SK-N-MC (cell line): ENCODE results near the gene BICDL2.

Source experiments
- EZH2 ChIP-seq: fragments of 200-600 bp; sonication (generic); IDR thresholded peaks from one replicate; pipeline ENCODE4 v1.6.1; 2017; ENCODE audit warnings: antibody characterized with exemption
- FOXP2 ChIP-seq: optimal IDR thresholded peaks from 2 replicates; pipeline ENCODE3; 2011; ENCODE audit warnings: mild to moderate bottlenecking, moderate library complexity; ENCODE audit not compliant: insufficient read depth; ENCODE audit errors: extremely low read length, control extremely low read depth

DNA sequence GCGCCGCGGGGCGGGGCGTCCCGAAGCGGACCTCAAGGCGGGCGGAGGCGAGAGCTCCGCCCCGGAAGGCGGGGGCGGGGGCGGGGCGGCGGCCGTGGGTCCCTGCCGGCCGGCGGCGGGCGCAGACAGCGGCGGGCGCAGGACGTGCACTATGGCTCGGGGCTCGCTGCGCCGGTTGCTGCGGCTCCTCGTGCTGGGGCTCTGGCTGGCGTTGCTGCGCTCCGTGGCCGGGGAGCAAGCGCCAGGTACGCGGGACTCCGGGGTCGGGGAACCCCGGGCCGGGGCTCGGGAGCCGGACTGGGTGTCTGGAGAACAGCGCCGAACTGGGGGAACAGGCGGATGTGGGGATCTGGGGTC lies 16.5 kb downstream of the BICDL2 start, which contains the start of gene TNFRSF12A:
- TF ChIP-seq EZH2 = no peak
- no peak for TF ChIP-seq FOXP2
